Activated T-cell treated with anti-CD3 and anti-CD28 coated beads, Interleukin-2, amount 50 U/mL, for 24 hours (primary cell): ENCODE measurements around the gene AURKAIP1.

Experiments used
- DNase-seq: peaks from one replicate; pipeline ENCODE4 v3.0.0-alpha.2; 2020
- H3K27ac Mint-ChIP-seq: 2 replicates; pipeline ENCODE4 v1.8.0; 2020; ENCODE audit warnings: mild to moderate bottlenecking, mixed read lengths
- H3K27me3 Mint-ChIP-seq: 2 replicates; pipeline ENCODE4 v1.8.0; 2020; ENCODE audit warnings: mixed read lengths
- H3K36me3 Mint-ChIP-seq: 2 replicates; pipeline ENCODE4 v1.8.0; 2020; ENCODE audit warnings: low read depth, mixed read lengths
- H3K4me1 Mint-ChIP-seq: 2 replicates; pipeline ENCODE4 v1.8.0; 2020; ENCODE audit warnings: low read depth, mixed read lengths
- H3K4me3 Mint-ChIP-seq: 2 replicates; pipeline ENCODE4 v1.8.0; 2020; ENCODE audit warnings: mild to moderate bottlenecking, moderate library complexity, mixed read lengths
- H3K9me3 Mint-ChIP-seq: 2 replicates; pipeline ENCODE4 v1.8.0; 2020; ENCODE audit warnings: mixed read lengths

AURKAIP1 gene

GRCh38 chr1:1365875-1366698 lies 8.9 kb downstream of the AURKAIP1 start:
- H3K4me3 Mint-ChIP-seq: no peak overlapping the region
- H3K9me3 Mint-ChIP-seq: no peaks in the 10 kb centered on the region
- peaks cover 2% of the 10 kb centered on the region for H3K27me3 Mint-ChIP-seq
- H3K4me1 Mint-ChIP-seq: peaks cover 2% of the 10 kb centered on the region
- DNase-seq: no peak
- H3K36me3 Mint-ChIP-seq: no peaks in the 10 kb centered on the region
- no peak overlapping the region for H3K27ac Mint-ChIP-seq

GRCh38 chr1:1364266-1364665 lies 10.7 kb downstream of the AURKAIP1 start:
- no peak overlapping the region for H3K27ac Mint-ChIP-seq
- peaks cover 2% of the 10 kb centered on the region for H3K4me1 Mint-ChIP-seq
- H3K27me3 Mint-ChIP-seq: peaks cover 8% of the 10 kb centered on the region
- H3K36me3 Mint-ChIP-seq: no peaks in the 10 kb centered on the region
- no peak for DNase-seq
- no peak overlapping the region for H3K4me3 Mint-ChIP-seq
- no peaks in the 10 kb centered on the region for H3K9me3 Mint-ChIP-seq

GRCh38 chr1:1361982-1362423 lies 13.0 kb downstream of the AURKAIP1 start:
- no peak overlapping the region for H3K27ac Mint-ChIP-seq
- peaks cover 11% of the 10 kb centered on the region for H3K4me1 Mint-ChIP-seq
- peaks cover 18% of the 10 kb centered on the region for H3K27me3 Mint-ChIP-seq
- no peak overlapping the region for H3K4me3 Mint-ChIP-seq
- H3K9me3 Mint-ChIP-seq: no peaks in the 10 kb centered on the region
- DNase-seq: no peak
- H3K36me3 Mint-ChIP-seq: no peaks in the 10 kb centered on the region

GRCh38 chr1:1361233-1361981 lies 13.6 kb downstream of the AURKAIP1 start:
- H3K4me1 Mint-ChIP-seq: peaks cover 11% of the 10 kb centered on the region
- no peak for DNase-seq
- peaks cover 21% of the 10 kb centered on the region for H3K27me3 Mint-ChIP-seq
- no peak overlapping the region for H3K4me3 Mint-ChIP-seq
- H3K36me3 Mint-ChIP-seq: no peaks in the 10 kb centered on the region
- no peaks in the 10 kb centered on the region for H3K9me3 Mint-ChIP-seq
- no peak overlapping the region for H3K27ac Mint-ChIP-seq

GRCh38 chr1:1360506-1361169 lies 14.4 kb downstream of the AURKAIP1 start:
- Mint-ChIP-seq H3K27me3 (peaks cover 21% of the 10 kb centered on the region), H3K4me3 (no peak overlapping the region), H3K36me3 (no peaks in the 10 kb centered on the region), H3K4me1 (peaks cover 11% of the 10 kb centered on the region), H3K9me3 (no peaks in the 10 kb centered on the region), H3K27ac (no peak overlapping the region)
- DNase-seq: no peak

GRCh38 chr1:1359664-1360468 lies 15.1 kb downstream of the AURKAIP1 start:
- Mint-ChIP-seq H3K4me3 (no peak overlapping the region), H3K27me3 (peaks cover 21% of the 10 kb centered on the region)
- no peak for DNase-seq

GRCh38 chr1:1359308-1359663 lies 15.7 kb downstream of the AURKAIP1 start:
- H3K4me1 Mint-ChIP-seq: peaks cover 11% of the 10 kb centered on the region
- peaks cover 22% of the 10 kb centered on the region for H3K27me3 Mint-ChIP-seq
- no peaks in the 10 kb centered on the region for H3K9me3 Mint-ChIP-seq
- no peak overlapping the region for H3K4me3 Mint-ChIP-seq
- H3K27ac Mint-ChIP-seq: no peak overlapping the region
- no peak for DNase-seq
- H3K36me3 Mint-ChIP-seq: no peaks in the 10 kb centered on the region

More at GRCh38 chr1:1359664-1360468, 15.1 kb downstream of the AURKAIP1 start:
- no peaks in the 10 kb centered on the region for H3K36me3 Mint-ChIP-seq
- H3K4me1 Mint-ChIP-seq: peaks cover 11% of the 10 kb centered on the region
- no peak overlapping the region for H3K27ac Mint-ChIP-seq
- H3K9me3 Mint-ChIP-seq: no peaks in the 10 kb centered on the region

- Mint-ChIP-seq H3K4me1 (peaks cover 13% of the 10 kb centered on the region), H3K9me3 (no peaks in the 10 kb centered on the region), H3K27ac (no peak within 1 kb of the TSS), H3K4me3 (no peak within 1 kb of the TSS), H3K27me3 (peaks cover 28% of the 10 kb centered on the region), H3K36me3 (no peaks in the 10 kb centered on the region)
- DNase-seq: no peak
Measured at GRCh38 chr1:1358433-1359271, 16.4 kb downstream of the AURKAIP1 start, which contains the start of gene MXRA8. MXRA8 (minus strand) TSS chr1:1358555; CDS start chr1:1358504, 51 bp downstream.

- no peaks in the 10 kb centered on the region for H3K36me3 Mint-ChIP-seq
- H3K9me3 Mint-ChIP-seq: no peaks in the 10 kb centered on the region
- H3K27ac Mint-ChIP-seq: no peak overlapping the region
- H3K27me3 Mint-ChIP-seq: peaks cover 35% of the 10 kb centered on the region
- H3K4me1 Mint-ChIP-seq: peaks cover 13% of the 10 kb centered on the region
- no peak for DNase-seq
- H3K4me3 Mint-ChIP-seq: no peak overlapping the region
Measured at GRCh38 chr1:1357871-1358432, 17.1 kb downstream of the AURKAIP1 start.

GRCh38 chr1:1356796-1357401 lies 18.1 kb downstream of the AURKAIP1 start:
- Mint-ChIP-seq H3K9me3 (no peaks in the 10 kb centered on the region), H3K36me3 (no peaks in the 10 kb centered on the region), H3K27ac (no peak overlapping the region), H3K27me3 (peaks cover 44% of the 10 kb centered on the region), H3K4me1 (peaks cover 18% of the 10 kb centered on the region), H3K4me3 (no peak overlapping the region)
- DNase-seq: no peak

GRCh38 chr1:1356166-1356795 lies 18.7 kb downstream of the AURKAIP1 start:
- Mint-ChIP-seq H3K27ac (no peak overlapping the region), H3K4me3 (no peak overlapping the region), H3K36me3 (no peaks in the 10 kb centered on the region)

GRCh38 chr1:1355416-1355815 lies 19.6 kb downstream of the AURKAIP1 start:
- H3K4me3 Mint-ChIP-seq: no peak overlapping the region
- no peak overlapping the region for H3K27ac Mint-ChIP-seq
- H3K4me1 Mint-ChIP-seq: peaks cover 18% of the 10 kb centered on the region
- no peaks in the 10 kb centered on the region for H3K9me3 Mint-ChIP-seq
- H3K27me3 Mint-ChIP-seq: peaks cover 40% of the 10 kb centered on the region
- DNase-seq: no peak
- H3K36me3 Mint-ChIP-seq: no peaks in the 10 kb centered on the region

More at GRCh38 chr1:1356166-1356795, 18.7 kb downstream of the AURKAIP1 start:
- peaks cover 43% of the 10 kb centered on the region for H3K27me3 Mint-ChIP-seq
- no peak for DNase-seq
- H3K4me1 Mint-ChIP-seq: peaks cover 18% of the 10 kb centered on the region
- no peaks in the 10 kb centered on the region for H3K9me3 Mint-ChIP-seq
